GM21723 (cell line): ENCODE measurements around the gene ALKBH6.
"Not testable (repeated sequence)": the region's sequence is repeated elsewhere in the genome, so short reads cannot be mapped to it uniquely, and the experiment has no call there.

ENCODE experiments used
- ATAC-seq: cut with Tn5 transposase; IDR thresholded peaks from one replicate; pipeline ENCODE4 v1.9.1; 2021; ENCODE audit warnings: mild to moderate bottlenecking, moderate library complexity; ENCODE audit not compliant: unreplicated experiment

Gene ALKBH6

GRCh38 chr19:36014012-36014924 lies at the start of gene ALKBH6:
TSS of gene ALKBH6 (minus strand) at chr19:36014213. CDS start at chr19:36013397, 816 bp downstream.
- peak; percentile 94 for ATAC-seq

GRCh38 chr19:36061367-36061766 lies 47.4 kb upstream of the ALKBH6 start:
- no peak for ATAC-seq

GRCh38 chr19:36060430-36060829 lies 46.4 kb upstream of the ALKBH6 start:
- ATAC-seq = no peak

- ATAC-seq = no peak
Measured at GRCh38 chr19:36059180-36059910, 45.3 kb upstream of the ALKBH6 start.

- ATAC-seq = no peak
Measured at GRCh38 chr19:36058481-36059179, 44.6 kb upstream of the ALKBH6 start.

GRCh38 chr19:36054733-36055686 lies 41.0 kb upstream of the ALKBH6 start, which contains the start of gene WDR62:
TSS of gene WDR62 (plus strand) at chr19:36054897. CDS start at chr19:36054972, 75 bp downstream.
- peak; percentile 67 for ATAC-seq

GRCh38 chr19:36054119-36054732 lies 40.2 kb upstream of the ALKBH6 start, which contains the start of gene THAP8:
TSS of gene THAP8 (minus strand) at chr19:36054285. CDS start at chr19:36054217, 68 bp downstream.
- peak; percentile 83 for ATAC-seq

- no peak for ATAC-seq
Measured at GRCh38 chr19:36051637-36052036, 37.6 kb upstream of the ALKBH6 start.

- ATAC-seq = no peak
Measured at GRCh38 chr19:36051236-36051635, 37.2 kb upstream of the ALKBH6 start.

GRCh38 chr19:36049080-36049698 lies 35.2 kb upstream of the ALKBH6 start:
- no peak for ATAC-seq

GRCh38 chr19:36047835-36048234 lies 33.8 kb upstream of the ALKBH6 start:
- ATAC-seq = no peak

GRCh38 chr19:36046443-36047050 lies 32.5 kb upstream of the ALKBH6 start:
- ATAC-seq = no peak

- no peak for ATAC-seq
Measured at GRCh38 chr19:36043952-36044351, 29.9 kb upstream of the ALKBH6 start.

GRCh38 chr19:36041831-36042230 lies 27.8 kb upstream of the ALKBH6 start:
- no peak for ATAC-seq

GRCh38 chr19:36041092-36041491 lies 27.1 kb upstream of the ALKBH6 start:
- ATAC-seq = not testable (repeated sequence)

GRCh38 chr19:36040495-36040894 lies 26.5 kb upstream of the ALKBH6 start:
- ATAC-seq = no peak

GRCh38 chr19:36032251-36033104 lies 18.5 kb upstream of the ALKBH6 start, which contains the start of gene CLIP3:
TSS of gene CLIP3 (minus strand) at chr19:36032873. CDS start at chr19:36032357, 516 bp downstream.
- no peak for ATAC-seq

- ATAC-seq = no peak
Measured at GRCh38 chr19:36031308-36031707, 17.3 kb upstream of the ALKBH6 start.
